TTC549 (cell line): Measurements from ENCODE around the gene CCDC136.

ENCODE experiments used
- FAIRE-seq: peaks from 2 replicates; lab custom pipeline; 2012; peaks lifted over from hg19 to GRCh38; lab: Jason Lieb, UNC

Gene CCDC136

GRCh38 chr7:128791121-128791971 is at the start of gene CCDC136:
Gene CCDC136 (plus strand): TSS chr7:128791968. CDS start chr7:128792412, 444 bp downstream.
- FAIRE-seq, result no peak

- FAIRE-seq, result no peak
Measured at GRCh38 chr7:128742206-128742605, 49.6 kb upstream of the CCDC136 start.

- FAIRE-seq, result no peak
Measured at GRCh38 chr7:128743112-128743772, 48.5 kb upstream of the CCDC136 start.

GRCh38 chr7:128744366-128744905 is 47.3 kb upstream of the CCDC136 start:
- no peak for FAIRE-seq

GRCh38 chr7:128745706-128746105 is 46.1 kb upstream of the CCDC136 start:
- FAIRE-seq, result no peak

GRCh38 chr7:128747327-128748079 is 44.3 kb upstream of the CCDC136 start:
- no peak for FAIRE-seq

GRCh38 chr7:128752251-128752650 is 39.5 kb upstream of the CCDC136 start:
- no peak for FAIRE-seq

GRCh38 chr7:128755075-128755818 is 36.5 kb upstream of the CCDC136 start:
- FAIRE-seq, result no peak

GRCh38 chr7:128755819-128756476 is 35.8 kb upstream of the CCDC136 start:
- no peak for FAIRE-seq

- FAIRE-seq, result no peak
Measured at GRCh38 chr7:128757203-128757602, 34.6 kb upstream of the CCDC136 start.

GRCh38 chr7:128758553-128758952 is 33.2 kb upstream of the CCDC136 start:
- FAIRE-seq, result no peak

GRCh38 chr7:128759242-128759641 is 32.5 kb upstream of the CCDC136 start:
- no peak for FAIRE-seq

- FAIRE-seq, result no peak
Measured at GRCh38 chr7:128763541-128763940, 28.2 kb upstream of the CCDC136 start.

GRCh38 chr7:128767475-128768110 is 24.2 kb upstream of the CCDC136 start:
- no peak for FAIRE-seq

- FAIRE-seq, result no peak
Measured at GRCh38 chr7:128770233-128770632, 21.5 kb upstream of the CCDC136 start.

- FAIRE-seq, result no peak
Measured at GRCh38 chr7:128773604-128774003, 18.2 kb upstream of the CCDC136 start.

- FAIRE-seq, result no peak
Measured at GRCh38 chr7:128774029-128774689, 17.6 kb upstream of the CCDC136 start.

- FAIRE-seq, result no peak
Measured at GRCh38 chr7:128774921-128775320, 16.8 kb upstream of the CCDC136 start.

GRCh38 chr7:128775744-128776474 is 15.9 kb upstream of the CCDC136 start, which contains the start of gene OPN1SW:
Gene OPN1SW (minus strand): TSS chr7:128775794. CDS start chr7:128775781, 13 bp downstream.
- FAIRE-seq, result no peak
